Pericardium fibroblast (primary cell): ENCODE data around the gene PIH1D2. TPM values are rescaled to one million over a fixed set of nuclear protein-coding genes. Genes with fewer than 3 reads are reported as not detected.

Source experiments
- total RNA-seq: library from RNA; depleted of rRNA; stranded (reverse); fragments of >200 nt; gene quantifications from 2 replicates; pipeline ENCODE4 v1.2.3, GENCODE V29; 2015

PIH1D2 gene
- 2.0 TPM in 1 of 2 replicates, not detected in the other for total RNA-seq

GRCh38 chr11:112073941-112074811, at the start of gene PIH1D2, which contains the start of gene NKAPD1:
Gene PIH1D2 (minus strand): TSS chr11:112074017. CDS start chr11:112073174, 843 bp downstream.
Gene NKAPD1 (plus strand): TSS chr11:112074299. CDS start chr11:112075575, 1,276 bp downstream.

GRCh38 chr11:112086422-112087191, 12.8 kb upstream of the PIH1D2 start, which contains the start of the genes SDHD and TIMM8B:
Gene SDHD (plus strand): TSS chr11:112086873. CDS start chr11:112086908, 35 bp downstream.
Gene TIMM8B (minus strand): TSS chr11:112086756. CDS start chr11:112086723, 33 bp downstream.

GRCh38 chr11:112024773-112025678, 48.8 kb downstream of the PIH1D2 start, which contains the start of gene DLAT:
Gene DLAT (plus strand): TSS chr11:112025408. CDS start chr11:112025473, 65 bp downstream.

Other genes with a start within 250 kb of the PIH1D2 start
- 21.2 and 29.3 TPM in 2 replicates for gene ALG9, start 202.4 kb downstream of the PIH1D2 start, total RNA-seq
- 0.85 and 1.6 TPM in 2 replicates for gene FDXACB1, start 194.9 kb downstream of the PIH1D2 start, total RNA-seq
- gene CFAP68, start 194.5 kb downstream of the PIH1D2 start, total RNA-seq = 26.3 and 26.5 TPM in 2 replicates
- 44.4 and 88.3 TPM in 2 replicates for gene CRYAB, start 162.2 kb downstream of the PIH1D2 start, total RNA-seq
- gene HSPB2, start 161.3 kb downstream of the PIH1D2 start, total RNA-seq = 0.23 and 1.2 TPM in 2 replicates
- gene C11orf52, start 155.1 kb downstream of the PIH1D2 start, total RNA-seq = 2.0 TPM in 1 of 2 replicates, not detected in the other
- 8.9 and 14.1 TPM in 2 replicates for gene DIXDC1, start 136.7 kb downstream of the PIH1D2 start, total RNA-seq
- 15.1 and 23.5 TPM in 2 replicates for gene DLAT, start 48.6 kb downstream of the PIH1D2 start, total RNA-seq
- gene NKAPD1, start 282 bp upstream of the PIH1D2 start, total RNA-seq = 11.1 and 59.2 TPM in 2 replicates
- 53.7 and 57.0 TPM in 2 replicates for gene TIMM8B, start 12.7 kb upstream of the PIH1D2 start, total RNA-seq
- gene SDHD, start 12.9 kb upstream of the PIH1D2 start, total RNA-seq = 77.8 and 92.3 TPM in 2 replicates
- 4.1 and 5.2 TPM in 2 replicates for gene IL18, start 90.1 kb upstream of the PIH1D2 start, total RNA-seq
- gene TEX12, start 93.4 kb upstream of the PIH1D2 start, total RNA-seq = not detected in 2 replicates
- gene BCO2, start 101.5 kb upstream of the PIH1D2 start, total RNA-seq = 1.2 and 2.9 TPM in 2 replicates
- 23.2 and 27.8 TPM in 2 replicates for gene PTS, start 152.4 kb upstream of the PIH1D2 start, total RNA-seq
- not detected in 2 replicates for gene PLET1, start 186.8 kb upstream of the PIH1D2 start, total RNA-seq